Measurements from ENCODE around the gene NPHS1.

Gene NPHS1

GRCh38 chr19:35879770-35880317 lies 27.5 kb upstream of the NPHS1 start (continued):
- TF ChIP-seq ZNF2 (tag by site-specific recombination; IDR thresholded peaks at IDR 0.05), result peak; percentile 84
- peak; percentile 100 for TF ChIP-seq ZNF561 (tag by site-specific recombination; IDR thresholded peaks at IDR 0.05; ENCODE audit: borderline replicate concordance)
- 0 out of 2 replicates have a peak, but pooled peaks have one; percentile 67 for TF ChIP-seq ZBTB1 (tag by site-specific recombination; IDR thresholded peaks at IDR 0.05)
- TF ChIP-seq ZNF416 (tag by site-specific recombination; IDR thresholded peaks at IDR 0.05), result no peak
- peak; percentile 96 for TF ChIP-seq ZFP69B (tag by site-specific recombination; IDR thresholded peaks at IDR 0.05)
- peak; percentile 83 for TF ChIP-seq ZIC2 (tag by site-specific recombination; IDR thresholded peaks at IDR 0.05)
- TF ChIP-seq ZNF48 (tag by site-specific recombination; IDR thresholded peaks at IDR 0.05), result no peak
- TF ChIP-seq ZNF24 (tag by site-specific recombination; IDR thresholded peaks at IDR 0.05), result peak; percentile 75; the same call in 1 of the 2 replicates
- peak; percentile 94 for TF ChIP-seq KLF1 (tag by site-specific recombination; IDR thresholded peaks at IDR 0.05)
- peak; percentile 83; the same call in 1 of the 2 replicates for TF ChIP-seq ZNF324 (tag by site-specific recombination; IDR thresholded peaks at IDR 0.05)
- 0 out of 2 replicates have a peak, but pooled peaks have one; percentile 29 for TF ChIP-seq TSHZ1 (tag by site-specific recombination; IDR thresholded peaks at IDR 0.05; ENCODE audit: borderline replicate concordance)
- peak; percentile 92 for TF ChIP-seq ZNF629 (tag by site-specific recombination; IDR thresholded peaks at IDR 0.05)
- TF ChIP-seq REST (tag by site-specific recombination; IDR thresholded peaks at IDR 0.05), result peak; percentile 100
- TF ChIP-seq ATF2 (tag by site-specific recombination; IDR thresholded peaks at IDR 0.05; ENCODE audit: low read depth), result 0 out of 2 replicates have a peak, but pooled peaks have one; percentile 3
- TF ChIP-seq KLF9 (tag by site-specific recombination; IDR thresholded peaks at IDR 0.05; ENCODE audit: low read depth), result peak; percentile 98
- peak; percentile 86; the same call in 1 of the 2 replicates for TF ChIP-seq ZEB2 (tag by site-specific recombination; IDR thresholded peaks at IDR 0.05)
- peak; percentile 91 for TF ChIP-seq ZXDB (tag by site-specific recombination; IDR thresholded peaks at IDR 0.05)
- peak; percentile 84 for TF ChIP-seq PRDM4 (tag by site-specific recombination; IDR thresholded peaks at IDR 0.05)
- peak; percentile 99 for TF ChIP-seq KLF16 (tag by site-specific recombination; IDR thresholded peaks at IDR 0.05)
- TF ChIP-seq EGR2 (tag by site-specific recombination; IDR thresholded peaks at IDR 0.05; ENCODE audit: low read depth), result peak; percentile 33; the same call in 1 of the 2 replicates
- peak; percentile 71 for TF ChIP-seq ZBTB8A (tag by site-specific recombination; IDR thresholded peaks at IDR 0.05)
- TF ChIP-seq ZBTB7A (tag by site-specific recombination; IDR thresholded peaks at IDR 0.05; ENCODE audit: low read depth), result peak; percentile 88
- TF ChIP-seq ZNF433 (tag by site-specific recombination; IDR thresholded peaks at IDR 0.05; ENCODE audit: low read depth), result no peak
- peak; percentile 53 for TF ChIP-seq ZNF335 (tag by site-specific recombination; conservative IDR thresholded peaks at IDR 0.05)
- peak; percentile 45; the same call in 1 of the 2 replicates for TF ChIP-seq ZNF580 (tag by site-specific recombination; IDR thresholded peaks at IDR 0.05)
- peak; percentile 96 for TF ChIP-seq KLF17 (tag by site-specific recombination; IDR thresholded peaks at IDR 0.05)
- peak; percentile 90 for TF ChIP-seq KLF7 (tag by site-specific recombination; IDR thresholded peaks at IDR 0.05; ENCODE audit: borderline replicate concordance)
- no peak for TF ChIP-seq MEIS1 (CRISPR knock-in tag; IDR thresholded peaks at IDR 0.05; ENCODE audit: borderline replicate concordance)

All from HEK293 (cell line).